NCI-H1105 (cell line): Measurements from ENCODE around the gene LMOD2.

Source experiments
- DNase-seq: peaks from one replicate; lab custom pipeline; 2025; lab: John Stamatoyannopoulos, UW

The LMOD2 gene

DNA sequence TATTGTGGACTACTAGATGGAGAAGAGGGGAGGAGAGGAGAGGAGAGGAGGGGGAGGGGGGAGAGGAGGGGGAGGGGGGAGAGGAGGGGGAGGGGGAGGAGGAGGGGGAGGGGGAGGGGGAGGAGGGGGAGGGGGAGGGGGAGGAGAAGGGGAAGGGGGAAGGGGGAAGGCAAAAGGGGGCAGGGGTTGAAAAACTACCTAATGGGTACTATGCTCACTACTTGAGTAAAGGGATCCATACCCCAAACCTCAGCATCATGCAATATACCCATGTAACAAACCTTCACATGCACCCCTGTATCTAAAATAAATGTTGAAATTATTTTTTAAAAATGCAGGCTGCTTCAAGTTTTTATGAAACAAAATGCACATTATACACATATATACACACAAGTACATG lies 15.1 kb upstream of the LMOD2 start:
- no peak for DNase-seq

DNA sequence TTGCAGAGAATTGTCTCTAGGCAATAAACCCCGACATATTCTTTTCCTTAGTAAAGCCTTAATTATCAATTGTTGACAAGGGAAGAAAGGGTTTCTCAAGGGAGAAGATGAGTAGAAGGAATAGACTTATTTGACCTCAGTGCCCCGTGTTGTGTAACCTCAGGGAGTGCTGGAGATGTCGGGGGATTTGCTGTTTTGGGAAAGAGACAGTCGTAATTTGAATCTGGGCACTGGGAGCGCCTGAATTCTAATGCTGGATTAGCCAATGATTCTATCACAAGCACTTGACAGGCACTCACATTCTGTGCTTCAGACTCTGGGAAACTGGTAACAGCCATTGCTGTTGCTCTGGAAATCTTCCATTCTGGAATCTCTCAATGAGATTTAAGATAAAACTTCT lies 13.8 kb upstream of the LMOD2 start:
- no peak for DNase-seq

DNA sequence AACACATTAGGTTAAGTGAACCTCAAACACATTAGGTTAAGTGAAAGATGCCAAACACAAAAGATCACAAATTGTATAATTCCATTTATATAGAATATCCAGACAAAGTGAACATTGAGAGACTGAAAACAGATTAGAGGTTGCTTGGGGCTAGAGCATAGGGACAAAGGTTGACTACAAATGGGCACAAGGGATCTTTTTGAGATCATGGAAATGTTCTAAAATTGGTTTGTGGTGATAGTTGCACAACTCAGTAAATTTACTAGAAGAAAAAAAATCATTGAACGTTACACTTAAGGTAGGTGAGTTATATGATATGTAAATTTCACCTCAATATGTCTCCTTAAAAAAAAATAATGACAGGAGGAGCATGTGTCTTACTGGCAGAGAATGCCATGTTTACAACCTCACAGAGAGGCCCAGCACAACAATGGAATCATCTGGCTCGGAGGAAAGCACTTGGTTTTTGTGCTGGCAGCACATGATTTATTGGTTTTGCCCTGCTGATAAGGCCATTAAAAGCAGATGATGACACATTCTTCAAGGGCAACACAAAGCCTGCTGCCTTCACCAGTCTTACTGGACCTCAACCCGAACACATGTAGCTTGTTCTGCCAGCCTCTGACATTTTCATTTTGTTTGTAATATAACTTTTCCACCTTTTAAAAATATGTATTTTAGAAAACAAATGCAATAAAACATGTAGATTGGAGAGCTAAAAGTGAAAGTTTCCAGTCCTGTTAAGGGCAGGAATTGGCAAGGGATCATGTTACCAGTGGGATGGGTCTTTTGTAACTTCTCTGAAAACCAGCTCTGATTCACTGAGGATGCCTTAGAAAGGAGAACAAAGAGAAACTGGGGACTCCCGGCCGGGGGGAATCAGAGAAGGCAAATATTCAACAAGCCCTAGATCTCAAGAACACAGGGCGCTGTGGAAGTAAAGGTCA lies 11.9 kb upstream of the LMOD2 start:
- DNase-seq = peak; percentile 57

DNA sequence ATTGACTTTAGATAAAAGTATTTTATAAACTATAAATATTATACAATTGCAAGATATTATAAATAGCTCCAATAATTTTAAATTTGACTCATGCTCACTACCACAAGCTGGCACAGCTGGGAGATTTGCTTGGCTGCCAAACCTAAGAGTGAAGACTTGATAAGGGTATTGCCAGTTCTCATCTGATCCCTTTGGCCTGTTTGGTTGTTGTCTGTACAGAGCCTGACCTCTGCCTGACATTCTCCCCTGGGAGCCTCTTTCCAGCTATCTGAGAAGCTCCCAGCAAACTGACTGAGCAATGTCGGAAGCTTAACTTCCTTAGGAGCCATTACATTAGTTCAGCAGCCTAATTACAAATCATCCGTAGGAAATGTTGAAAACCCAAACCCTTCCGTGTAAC lies 10.2 kb upstream of the LMOD2 start:
- no peak for DNase-seq

DNA sequence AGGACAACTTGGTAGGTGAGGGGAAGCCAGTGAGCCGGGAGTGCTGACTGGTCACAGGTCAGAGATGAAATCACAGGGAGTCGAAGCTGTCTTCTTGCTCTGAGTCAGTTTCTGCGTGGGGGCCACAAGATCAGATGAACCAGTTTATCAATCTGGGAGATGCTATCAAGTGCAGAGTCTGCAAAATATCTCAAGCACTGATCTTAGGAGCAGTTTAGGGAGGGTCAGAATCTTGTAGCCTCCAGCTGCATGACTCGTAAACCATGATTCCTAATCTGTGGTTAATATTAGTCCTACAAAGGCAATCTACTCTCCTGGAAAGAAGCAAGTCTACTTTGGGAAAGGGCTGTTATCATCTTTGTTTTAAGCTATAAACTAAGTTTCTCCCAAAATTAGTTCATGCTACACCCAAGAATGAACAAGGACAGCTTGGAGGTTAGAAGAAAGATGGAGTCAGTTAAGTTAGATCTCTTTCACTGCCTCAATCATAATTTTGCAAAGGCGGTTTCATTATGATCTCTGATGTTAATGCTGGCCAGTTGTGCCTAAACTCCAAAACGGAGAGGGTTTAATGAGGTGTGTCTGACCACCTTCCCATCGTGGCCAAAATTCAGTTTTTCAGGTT lies 8.4 kb upstream of the LMOD2 start:
- no peak for DNase-seq

DNA sequence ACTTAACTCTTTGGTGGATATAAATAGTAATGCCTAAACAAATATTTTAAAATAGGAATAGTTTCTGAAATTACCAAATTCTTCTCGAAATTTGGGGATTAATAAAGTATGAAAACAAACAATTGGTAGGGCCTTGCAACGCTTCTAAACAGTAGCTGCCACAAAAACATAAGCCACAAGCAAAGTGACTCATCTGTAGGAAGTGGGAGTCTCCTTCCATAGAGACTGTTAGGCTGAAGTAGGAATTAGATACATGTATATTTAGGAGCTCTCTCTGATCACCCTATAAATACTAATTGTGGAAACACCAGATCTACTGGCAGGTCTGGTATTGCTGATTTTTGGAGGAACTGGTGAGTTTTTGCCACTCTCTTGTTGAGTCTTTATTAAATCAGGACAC lies 5.7 kb upstream of the LMOD2 start:
- DNase-seq = no peak

DNA sequence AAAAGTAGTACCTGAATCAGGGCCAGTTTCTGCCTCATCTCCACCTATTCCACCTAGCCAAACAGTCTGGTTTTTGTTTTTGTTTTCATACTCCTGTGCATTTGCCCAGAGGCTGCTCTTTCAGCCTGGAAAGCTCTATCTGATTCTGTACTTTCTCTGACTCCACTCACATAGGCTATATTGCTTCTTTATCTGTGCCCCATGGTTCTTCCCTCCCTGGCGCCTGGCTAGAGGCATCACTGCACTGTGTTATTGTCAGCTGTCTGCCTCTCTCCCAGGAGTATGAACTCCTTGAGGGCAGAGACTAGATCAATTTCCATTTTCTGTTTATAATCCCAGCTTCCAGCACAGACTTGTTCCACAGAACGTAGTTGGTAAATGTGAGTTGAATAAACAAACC lies 5.1 kb upstream of the LMOD2 start:
- DNase-seq = no peak

DNA sequence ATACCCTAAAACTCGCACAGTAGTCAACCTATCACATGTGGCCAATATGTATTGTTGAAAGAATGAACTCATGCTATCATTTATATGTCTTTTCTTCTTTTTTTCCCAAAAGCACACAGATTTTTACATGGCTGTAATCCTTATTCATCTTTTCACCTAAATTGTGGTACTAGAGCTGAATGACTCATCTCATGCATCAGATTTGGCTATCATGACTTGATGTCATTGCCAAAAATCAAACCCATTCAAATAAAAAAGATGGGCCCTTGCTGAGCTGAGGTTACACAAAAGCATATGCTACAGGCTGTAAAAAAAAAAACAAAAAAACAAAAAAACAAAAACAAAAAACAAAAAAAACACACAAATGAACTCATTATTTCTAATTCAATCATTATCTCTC lies 3.3 kb upstream of the LMOD2 start:
- DNase-seq = no peak

DNA sequence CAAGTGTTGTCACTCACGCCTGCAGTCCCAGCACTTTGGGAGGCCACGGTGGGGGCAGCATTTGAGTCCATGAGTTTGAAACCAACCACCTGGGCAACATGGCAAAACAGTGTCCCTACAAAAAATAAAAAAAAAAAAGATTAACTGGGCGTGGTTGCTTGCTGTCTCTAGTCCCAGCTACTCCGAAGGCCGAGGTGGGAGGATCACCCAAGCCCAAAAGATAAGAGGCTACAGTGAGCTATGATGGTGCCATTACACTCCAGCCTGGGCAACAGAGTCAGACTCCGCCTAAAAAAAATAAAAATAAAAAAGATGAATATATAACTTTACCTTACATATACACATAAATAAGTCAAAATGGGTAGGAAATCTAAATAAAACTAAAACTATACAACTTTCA lies 2.5 kb upstream of the LMOD2 start:
- no peak for DNase-seq

DNA sequence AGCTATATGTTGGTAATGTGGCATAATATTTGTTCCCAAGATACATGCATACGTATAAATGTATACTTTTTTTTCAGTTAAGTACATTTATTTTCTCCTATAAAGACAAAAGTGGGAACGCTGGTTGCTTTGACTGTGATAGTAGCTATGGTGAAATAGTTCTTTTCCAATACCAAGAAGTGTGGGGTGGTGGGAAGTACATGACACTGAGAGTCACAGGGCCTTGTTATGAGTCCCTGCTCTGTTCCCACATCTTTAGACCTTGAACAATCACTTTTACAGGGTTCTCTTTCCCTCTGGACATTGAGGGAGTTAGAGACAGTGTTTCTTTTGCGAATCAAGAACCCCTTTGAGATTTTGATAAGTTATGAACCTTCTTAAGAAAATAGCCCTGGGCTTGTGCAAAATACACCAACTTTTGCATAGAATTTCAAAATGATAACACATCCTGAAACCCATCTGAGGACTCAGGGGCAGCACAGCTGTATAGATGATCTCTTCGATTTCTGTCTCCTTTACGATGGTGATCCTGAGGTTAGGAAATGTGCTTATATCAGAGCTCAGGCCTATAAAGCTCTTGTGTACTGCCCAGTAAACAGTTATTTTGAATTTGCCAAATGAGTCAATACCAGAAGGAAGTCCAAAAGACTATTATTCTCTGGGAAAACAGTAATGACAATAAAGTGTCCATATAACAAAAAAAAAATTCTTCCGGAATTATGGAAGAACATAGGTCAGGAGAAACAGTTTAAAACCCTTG lies 1.1 kb downstream of the LMOD2 start:
- no peak for DNase-seq

DNA sequence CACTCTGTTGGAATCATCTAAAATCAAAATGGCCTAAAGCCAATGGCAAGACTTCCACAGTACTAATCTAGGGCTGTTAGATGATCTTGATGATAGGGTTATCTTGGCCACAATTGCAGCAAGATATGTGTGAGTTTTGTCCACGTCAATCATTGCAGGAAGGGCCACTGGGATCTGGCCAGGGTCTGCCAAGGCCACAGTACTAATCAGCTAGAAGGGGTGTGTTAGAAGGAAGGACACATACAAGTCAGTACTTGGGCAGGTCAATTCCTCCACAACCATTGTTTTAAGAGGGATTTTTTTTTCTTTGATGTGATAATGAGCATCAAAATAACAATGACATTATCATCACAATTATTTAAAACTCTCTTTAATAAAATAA lies 1.6 kb downstream of the LMOD2 start:
- DNase-seq = no peak

DNA sequence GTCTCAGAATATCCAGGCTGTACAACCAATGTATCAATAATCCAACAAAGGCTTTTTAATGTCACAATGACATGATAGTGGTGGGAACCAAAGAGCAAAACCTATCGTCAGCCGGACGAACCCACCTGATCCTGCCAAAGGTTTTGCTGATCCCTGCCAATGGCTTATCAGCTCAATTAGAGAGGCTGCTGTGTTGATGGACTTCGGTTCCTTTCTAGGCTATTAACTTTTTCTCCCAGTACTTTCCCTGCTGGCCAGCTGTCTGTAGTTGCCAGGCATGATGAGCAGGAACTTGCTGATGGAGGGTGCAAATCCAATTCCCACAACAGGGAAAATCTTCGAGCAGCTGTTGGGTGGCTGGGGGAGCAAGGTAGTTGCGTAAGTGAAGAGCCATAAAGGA lies 2.4 kb downstream of the LMOD2 start:
- no peak for DNase-seq

DNA sequence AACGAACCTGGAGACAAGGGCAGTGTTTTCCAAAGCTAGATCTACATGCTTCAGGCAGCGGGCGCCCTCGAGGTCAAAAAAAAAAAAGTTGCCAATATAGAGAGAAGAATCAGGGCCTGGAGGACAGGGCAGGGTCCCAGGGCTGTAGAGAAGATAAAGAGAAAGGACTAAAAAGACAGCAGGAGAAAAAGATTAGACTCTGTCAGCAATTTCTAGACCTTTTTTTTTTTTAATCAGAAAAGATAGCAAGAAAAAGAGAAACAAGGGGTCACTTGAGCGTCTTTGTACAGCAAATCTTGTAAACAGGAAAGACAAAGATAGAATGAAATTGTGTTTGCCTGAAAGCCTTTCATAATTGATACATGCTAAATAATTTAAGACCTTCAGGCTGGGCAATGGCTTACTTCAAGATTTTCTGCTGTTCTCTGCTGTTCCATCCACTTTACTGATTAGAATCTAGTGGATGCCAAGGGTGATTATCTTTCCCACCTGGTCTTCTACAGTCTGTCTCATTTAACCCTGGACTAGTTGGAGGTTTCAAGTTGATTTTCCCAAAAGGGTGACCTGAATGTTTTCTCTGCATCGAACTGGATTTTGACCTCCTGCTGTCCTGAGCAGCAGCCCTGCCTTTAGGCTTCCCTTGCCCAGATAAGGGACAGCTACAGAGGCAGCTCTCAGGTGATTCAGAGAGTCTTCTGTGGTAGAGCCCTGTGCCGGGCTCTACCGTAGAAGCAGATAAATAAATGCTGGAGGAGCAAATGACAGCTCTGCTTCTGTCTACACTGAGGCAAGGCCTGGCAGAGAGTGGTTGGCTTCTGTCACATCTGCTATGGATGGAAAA lies 5.1 kb downstream of the LMOD2 start:
- DNase-seq = no peak

DNA sequence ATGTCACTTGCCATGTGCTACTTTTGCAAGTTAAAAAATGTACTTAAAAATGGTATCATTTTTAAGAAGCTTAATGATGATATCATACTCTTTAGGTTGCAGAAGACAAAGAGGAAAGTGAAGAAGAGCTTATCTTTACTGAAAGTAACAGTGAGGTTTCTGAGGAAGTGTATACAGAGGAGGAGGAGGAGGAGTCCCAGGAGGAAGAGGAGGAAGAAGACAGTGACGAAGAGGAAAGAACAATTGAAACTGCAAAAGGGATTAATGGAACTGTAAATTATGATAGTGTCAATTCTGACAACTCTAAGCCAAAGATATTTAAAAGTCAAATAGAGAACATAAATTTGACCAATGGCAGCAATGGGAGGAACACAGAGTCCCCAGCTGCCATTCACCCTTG lies 6.1 kb downstream of the LMOD2 start:
- no peak for DNase-seq

DNA sequence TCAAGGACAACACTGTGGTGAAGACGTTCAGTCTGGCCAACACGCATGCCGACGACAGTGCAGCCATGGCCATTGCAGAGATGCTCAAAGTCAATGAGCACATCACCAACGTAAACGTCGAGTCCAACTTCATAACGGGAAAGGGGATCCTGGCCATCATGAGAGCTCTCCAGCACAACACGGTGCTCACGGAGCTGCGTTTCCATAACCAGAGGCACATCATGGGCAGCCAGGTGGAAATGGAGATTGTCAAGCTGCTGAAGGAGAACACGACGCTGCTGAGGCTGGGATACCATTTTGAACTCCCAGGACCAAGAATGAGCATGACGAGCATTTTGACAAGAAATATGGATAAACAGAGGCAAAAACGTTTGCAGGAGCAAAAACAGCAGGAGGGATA lies 6.6 kb downstream of the LMOD2 start:
- DNase-seq = no peak

DNA sequence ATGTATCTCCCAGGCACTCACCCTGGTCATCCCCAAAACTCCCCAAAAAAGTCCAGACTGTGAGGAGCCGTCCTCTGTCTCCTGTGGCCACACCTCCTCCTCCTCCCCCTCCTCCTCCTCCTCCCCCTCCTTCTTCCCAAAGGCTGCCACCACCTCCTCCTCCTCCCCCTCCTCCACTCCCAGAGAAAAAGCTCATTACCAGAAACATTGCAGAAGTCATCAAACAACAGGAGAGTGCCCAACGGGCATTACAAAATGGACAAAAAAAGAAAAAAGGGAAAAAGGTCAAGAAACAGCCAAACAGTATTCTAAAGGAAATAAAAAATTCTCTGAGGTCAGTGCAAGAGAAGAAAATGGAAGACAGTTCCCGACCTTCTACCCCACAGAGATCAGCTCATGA lies 7.1 kb downstream of the LMOD2 start:
- no peak for DNase-seq

DNA sequence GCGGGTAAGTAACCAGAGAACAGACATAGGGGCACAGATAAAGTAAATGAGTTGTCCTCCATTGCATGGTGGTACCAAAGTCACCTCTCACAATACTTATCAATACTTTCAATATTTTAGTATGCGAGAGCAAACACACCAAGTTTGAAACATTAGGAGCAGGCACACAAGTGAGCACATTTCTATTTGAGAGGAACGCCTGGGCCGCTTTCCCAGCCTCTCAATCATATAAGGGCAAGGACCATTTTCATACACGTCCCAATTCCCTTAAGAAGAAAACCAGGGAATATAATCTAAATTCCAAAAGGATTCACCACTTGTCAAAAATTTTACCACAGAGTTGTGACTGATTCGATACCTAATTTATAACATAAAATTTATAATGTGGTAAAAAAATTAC lies 7.5 kb downstream of the LMOD2 start:
- no peak for DNase-seq

DNA sequence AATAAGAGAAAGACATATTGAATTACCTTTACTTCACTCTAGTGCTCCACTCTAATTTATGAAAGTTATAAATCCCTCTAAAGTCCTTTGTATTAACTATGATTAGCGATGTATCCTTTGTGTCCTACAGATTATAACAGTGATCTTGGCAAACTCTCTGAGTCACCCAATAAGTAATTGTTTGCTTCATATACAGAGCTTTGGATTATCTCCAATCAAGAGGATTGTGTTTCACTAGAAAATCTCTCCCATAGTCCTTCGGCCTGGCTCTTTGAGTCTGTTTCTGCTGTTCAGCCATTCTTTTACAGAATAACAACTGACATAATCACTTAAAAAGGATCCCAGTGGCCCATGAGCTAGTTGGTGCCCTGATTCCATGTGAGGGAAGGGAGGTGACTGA lies 9.5 kb downstream of the LMOD2 start:
- no peak for DNase-seq

DNA sequence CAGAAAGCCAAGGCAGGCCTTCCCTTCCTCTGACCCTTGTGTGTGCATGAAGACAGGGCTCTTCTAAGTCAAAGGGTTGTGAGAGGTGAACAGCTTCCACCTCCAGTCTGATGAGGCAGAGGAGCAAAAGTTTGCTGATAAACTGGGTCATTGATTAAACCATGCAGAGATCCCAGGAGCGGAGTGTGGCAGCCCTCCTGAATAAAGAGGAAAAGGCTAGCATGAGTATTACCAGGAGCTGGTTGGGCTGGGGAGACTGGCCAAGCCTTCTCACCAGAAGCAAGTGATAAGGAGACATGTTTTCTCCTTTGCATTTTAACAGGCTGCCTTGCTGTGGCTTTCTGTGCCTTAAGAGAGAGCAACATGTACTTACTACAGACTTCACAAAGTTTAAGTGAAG lies 10.2 kb downstream of the LMOD2 start:
- no peak for DNase-seq

DNA sequence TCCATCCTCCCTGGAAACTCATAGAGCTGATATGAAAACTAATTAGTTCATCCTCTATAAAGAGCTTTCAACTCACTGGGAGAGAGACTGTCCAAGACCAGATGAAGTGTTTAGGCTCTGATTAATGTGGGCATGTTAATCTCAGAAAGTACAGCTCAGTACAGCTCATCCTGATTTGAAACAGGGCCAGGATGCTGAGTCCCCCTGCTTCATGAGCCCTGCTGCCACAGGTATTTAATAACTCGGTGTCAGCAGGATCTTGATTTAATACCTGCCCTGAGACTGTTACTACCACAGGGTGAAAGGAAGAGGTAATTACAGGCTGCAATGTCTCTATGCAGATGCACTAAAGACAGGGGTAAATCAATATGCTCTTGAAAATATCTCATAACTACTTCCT lies 10.8 kb downstream of the LMOD2 start:
- no peak for DNase-seq

DNA sequence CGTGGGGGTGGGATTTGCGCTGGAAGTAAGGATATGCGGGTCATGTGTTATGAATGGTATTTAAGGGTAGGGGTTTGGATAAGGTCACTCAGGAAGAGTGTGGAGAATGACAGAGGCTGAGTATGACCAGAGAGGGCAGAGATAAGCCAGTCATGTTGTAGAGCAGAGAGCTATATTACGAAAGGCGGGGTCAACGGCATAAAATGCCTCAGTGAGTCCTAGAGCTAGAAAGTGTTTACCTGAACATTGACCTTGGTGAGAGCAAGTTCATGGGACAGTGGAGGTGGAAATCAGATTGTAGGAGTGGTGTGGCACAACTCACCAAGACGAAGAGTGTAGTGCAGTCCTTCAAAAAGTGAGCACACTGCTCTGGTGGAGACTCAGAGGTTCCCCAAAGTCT lies 13.8 kb downstream of the LMOD2 start:
- DNase-seq = no peak

DNA sequence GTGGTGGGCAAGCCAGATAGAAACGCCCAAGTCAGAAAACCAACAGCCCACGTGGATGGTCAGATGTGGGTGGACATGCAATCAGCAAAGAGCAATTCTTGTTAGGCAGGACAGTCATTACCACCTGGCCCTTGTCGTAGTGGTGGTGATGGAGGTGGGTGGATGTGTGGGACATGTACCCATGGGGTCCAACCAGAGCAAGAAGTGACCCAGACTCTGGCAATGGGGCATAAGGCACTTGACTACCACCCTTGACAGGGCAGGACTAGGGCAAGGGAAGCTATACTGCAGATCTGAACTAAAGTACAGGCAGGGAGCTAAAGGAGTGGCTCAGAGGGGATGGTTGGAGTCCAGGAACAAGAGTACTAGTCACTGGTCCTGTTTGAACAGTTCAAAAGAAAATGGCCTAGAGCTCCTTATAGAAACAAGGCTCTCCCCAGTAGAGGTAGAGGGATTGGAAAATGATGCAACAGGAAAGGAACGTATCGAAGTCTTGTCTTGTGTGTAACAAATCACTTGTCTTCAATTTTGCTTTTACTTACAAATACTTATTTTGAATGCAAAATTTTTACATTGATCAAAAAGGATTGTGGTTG lies 17.6 kb downstream of the LMOD2 start:
- DNase-seq = no peak
